Measurements from ENCODE around the gene NADSYN1. TPM values are rescaled to one million over a fixed set of nuclear protein-coding genes. Genes with fewer than 3 reads are reported as not detected.
"Not testable (repeated sequence)": the region's sequence is repeated elsewhere in the genome, so short reads cannot be mapped to it uniquely, and the experiment has no call there.

NADSYN1 gene
- total RNA-seq, 1 donor from 2014 or later: 101 TPM

GRCh38 chr11:71534711-71535608 is 82.0 kb downstream of the NADSYN1 start:
- H3K4me1 Mint-ChIP-seq; H3K4me3 Mint-ChIP-seq; H3K27me3 Mint-ChIP-seq; H3K27ac Mint-ChIP-seq; DNase-seq; H3K9me3 Mint-ChIP-seq; H3K36me3 Mint-ChIP-seq (ENCODE audit: low read depth); intact Hi-C loops (cut with micrococcal nuclease): not testable (repeated sequence)

GRCh38 chr11:71535825-71536224 is 82.8 kb downstream of the NADSYN1 start:
- no peak for DNase-seq
- peaks cover 2% of the 10 kb centered on the region for H3K4me1 Mint-ChIP-seq
- peaks cover 1% of the 10 kb centered on the region for H3K9me3 Mint-ChIP-seq
- H3K4me3 Mint-ChIP-seq: no peak overlapping the region
- no peak overlapping the region for H3K27ac Mint-ChIP-seq
- peaks cover 2% of the 10 kb centered on the region for H3K27me3 Mint-ChIP-seq
- intact Hi-C loops (cut with micrococcal nuclease): no loop called here
- H3K36me3 Mint-ChIP-seq (ENCODE audit: low read depth): no peaks in the 10 kb centered on the region

- no peak for DNase-seq
These were observed 84.5 kb downstream of the NADSYN1 start for GRCh38 chr11:71537537-71537936.

GRCh38 chr11:71537977-71538665 is 85.1 kb downstream of the NADSYN1 start, which contains the start of gene KRTAP5-8:
TSS of gene KRTAP5-8 (plus strand) at chr11:71538025. CDS start at chr11:71538056, 31 bp downstream.
- H3K36me3 Mint-ChIP-seq (ENCODE audit: low read depth); H3K4me3 Mint-ChIP-seq; DNase-seq; H3K27ac Mint-ChIP-seq; intact Hi-C loops (cut with micrococcal nuclease); H3K27me3 Mint-ChIP-seq; H3K4me1 Mint-ChIP-seq: not testable (repeated sequence)
- peaks cover 12% of the 10 kb centered on the region for H3K9me3 Mint-ChIP-seq

More at GRCh38 chr11:71537537-71537936, 84.5 kb downstream of the NADSYN1 start:
- H3K9me3 Mint-ChIP-seq: peaks cover 12% of the 10 kb centered on the region
- peaks cover 2% of the 10 kb centered on the region for H3K4me1 Mint-ChIP-seq
- H3K36me3 Mint-ChIP-seq (ENCODE audit: low read depth): no peaks in the 10 kb centered on the region
- no peak overlapping the region for H3K27ac Mint-ChIP-seq
- intact Hi-C loops (cut with micrococcal nuclease): no loop called here
- no peak overlapping the region for H3K4me3 Mint-ChIP-seq
- H3K27me3 Mint-ChIP-seq: no peaks in the 10 kb centered on the region

- no peaks in the 10 kb centered on the region for H3K36me3 Mint-ChIP-seq (ENCODE audit: low read depth)
- intact Hi-C loops (cut with micrococcal nuclease): no loop called here
- H3K27me3 Mint-ChIP-seq: no peaks in the 10 kb centered on the region
- H3K9me3 Mint-ChIP-seq: peaks cover 12% of the 10 kb centered on the region
- H3K4me1 Mint-ChIP-seq: peaks cover 2% of the 10 kb centered on the region
- H3K27ac Mint-ChIP-seq: no peak overlapping the region
- DNase-seq: no peak
- H3K4me3 Mint-ChIP-seq: no peak overlapping the region
These were observed 85.6 kb downstream of the NADSYN1 start for GRCh38 chr11:71538666-71538990.

GRCh38 chr11:71539017-71539416 is 86.0 kb downstream of the NADSYN1 start:
- H3K36me3 Mint-ChIP-seq (ENCODE audit: low read depth): no peaks in the 10 kb centered on the region
- no peak for DNase-seq
- H3K27me3 Mint-ChIP-seq: no peaks in the 10 kb centered on the region
- intact Hi-C loops (cut with micrococcal nuclease): no loop called here
- peaks cover 12% of the 10 kb centered on the region for H3K9me3 Mint-ChIP-seq
- H3K4me1 Mint-ChIP-seq: peaks cover 2% of the 10 kb centered on the region
- no peak overlapping the region for H3K4me3 Mint-ChIP-seq
- no peak overlapping the region for H3K27ac Mint-ChIP-seq

GRCh38 chr11:71539971-71540370 is 87.0 kb downstream of the NADSYN1 start:
- H3K36me3 Mint-ChIP-seq (ENCODE audit: low read depth); H3K4me1 Mint-ChIP-seq; H3K27me3 Mint-ChIP-seq; H3K4me3 Mint-ChIP-seq; H3K27ac Mint-ChIP-seq; intact Hi-C loops (cut with micrococcal nuclease); DNase-seq: not testable (repeated sequence)
- peaks cover 12% of the 10 kb centered on the region for H3K9me3 Mint-ChIP-seq

- H3K27me3 Mint-ChIP-seq; DNase-seq; intact Hi-C loops (cut with micrococcal nuclease); H3K36me3 Mint-ChIP-seq (ENCODE audit: low read depth); H3K4me1 Mint-ChIP-seq; H3K4me3 Mint-ChIP-seq; H3K27ac Mint-ChIP-seq: not testable (repeated sequence)
- H3K9me3 Mint-ChIP-seq: peaks cover 12% of the 10 kb centered on the region
These were observed 87.7 kb downstream of the NADSYN1 start for GRCh38 chr11:71540521-71541304.

GRCh38 chr11:71542382-71542781 is 89.4 kb downstream of the NADSYN1 start:
- Mint-ChIP-seq H3K4me1 (peaks cover 2% of the 10 kb centered on the region), H3K27ac (no peak overlapping the region), H3K36me3 (ENCODE audit: low read depth) (no peaks in the 10 kb centered on the region), H3K4me3 (no peak overlapping the region), H3K9me3 (peaks cover 15% of the 10 kb centered on the region), H3K27me3 (no peaks in the 10 kb centered on the region)
- DNase-seq: no peak
- intact Hi-C loops (cut with micrococcal nuclease): no loop called here

- Mint-ChIP-seq H3K36me3 (ENCODE audit: low read depth) (no peaks in the 10 kb centered on the region), H3K27me3 (no peaks in the 10 kb centered on the region), H3K27ac (no peak overlapping the region), H3K4me3 (no peak overlapping the region), H3K4me1 (peaks cover 2% of the 10 kb centered on the region), H3K9me3 (peaks cover 15% of the 10 kb centered on the region)
- no peak for DNase-seq
- intact Hi-C loops (cut with micrococcal nuclease): no loop called here
These were observed 90.1 kb downstream of the NADSYN1 start for GRCh38 chr11:71542879-71543777.

GRCh38 chr11:71543866-71544265 is 90.9 kb downstream of the NADSYN1 start:
- intact Hi-C loops (cut with micrococcal nuclease): no loop called here
- no peak overlapping the region for H3K4me3 Mint-ChIP-seq

GRCh38 chr11:71544525-71545214 is 91.7 kb downstream of the NADSYN1 start:
- H3K27me3 Mint-ChIP-seq: no peaks in the 10 kb centered on the region
- DNase-seq: no peak
- H3K4me3 Mint-ChIP-seq: no peak overlapping the region
- H3K27ac Mint-ChIP-seq: no peak overlapping the region
- H3K4me1 Mint-ChIP-seq: peaks cover 2% of the 10 kb centered on the region
- no peaks in the 10 kb centered on the region for H3K36me3 Mint-ChIP-seq (ENCODE audit: low read depth)
- peaks cover 15% of the 10 kb centered on the region for H3K9me3 Mint-ChIP-seq
- intact Hi-C loops (cut with micrococcal nuclease): no loop called here

More at GRCh38 chr11:71543866-71544265, 90.9 kb downstream of the NADSYN1 start:
- peaks cover 2% of the 10 kb centered on the region for H3K4me1 Mint-ChIP-seq
- H3K27ac Mint-ChIP-seq: no peak overlapping the region
- no peaks in the 10 kb centered on the region for H3K27me3 Mint-ChIP-seq
- H3K36me3 Mint-ChIP-seq (ENCODE audit: low read depth): no peaks in the 10 kb centered on the region
- no peak for DNase-seq
- H3K9me3 Mint-ChIP-seq: peaks cover 15% of the 10 kb centered on the region

Measured in activated CD4-positive, alpha-beta T cell treated with anti-CD3 and anti-CD28 coated beads, Interleukin-2, amount 10 ng/mL, durations not matched to agents 24 days and 14 days (primary cell).